Astrocyte of the cerebellum (primary cell): ENCODE results near the gene YJU2.

Source experiments
- DNase-seq: peaks from one replicate; pipeline ENCODE4 v3.0.0-alpha.2; 2011; ENCODE audit warnings: low read depth
- H3K4me3 ChIP-seq: 2 replicates; pipeline ENCODE4 v1.5.1; 2011; ENCODE audit warnings: mild to moderate bottlenecking, low read depth, low read length, moderate library complexity
- CTCF ChIP-seq: IDR thresholded peaks from 2 replicates; pipeline ENCODE4 v1.5.1; 2012; ENCODE audit warnings: low read length, low read depth, moderate library complexity, mild to moderate bottlenecking; ENCODE audit errors: missing control alignments
- in situ Hi-C: cut with HindIII; loops from 2 replicates; pipeline ENCODE4 v1.10.0; 2017; ENCODE audit warnings: low sequenced_read_pairs

The YJU2 gene

DNA sequence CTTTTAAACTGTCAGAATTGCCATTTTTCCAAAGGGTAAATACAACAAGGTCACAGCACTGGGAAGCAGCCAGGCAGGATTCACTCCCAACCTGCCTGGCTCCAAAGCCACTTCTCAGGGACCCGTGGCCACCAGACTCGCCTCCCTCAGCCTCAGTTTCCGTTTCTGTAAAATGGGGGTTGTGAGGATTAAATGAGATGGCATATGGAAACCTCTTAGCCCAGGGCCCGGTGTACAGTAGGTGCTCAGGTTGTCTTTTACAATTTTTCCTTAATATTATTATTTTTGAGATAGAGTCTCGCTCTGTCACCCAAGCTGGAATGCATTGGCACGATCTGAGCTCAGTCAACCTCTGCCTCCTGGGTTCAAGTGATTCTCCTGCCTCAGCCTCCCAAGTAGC lies 10.1 kb downstream of the YJU2 start:
- in situ Hi-C loops: no loop called here
- no peak overlapping the region for H3K4me3 ChIP-seq
- no peak for TF ChIP-seq CTCF
- DNase-seq: no peak

DNA sequence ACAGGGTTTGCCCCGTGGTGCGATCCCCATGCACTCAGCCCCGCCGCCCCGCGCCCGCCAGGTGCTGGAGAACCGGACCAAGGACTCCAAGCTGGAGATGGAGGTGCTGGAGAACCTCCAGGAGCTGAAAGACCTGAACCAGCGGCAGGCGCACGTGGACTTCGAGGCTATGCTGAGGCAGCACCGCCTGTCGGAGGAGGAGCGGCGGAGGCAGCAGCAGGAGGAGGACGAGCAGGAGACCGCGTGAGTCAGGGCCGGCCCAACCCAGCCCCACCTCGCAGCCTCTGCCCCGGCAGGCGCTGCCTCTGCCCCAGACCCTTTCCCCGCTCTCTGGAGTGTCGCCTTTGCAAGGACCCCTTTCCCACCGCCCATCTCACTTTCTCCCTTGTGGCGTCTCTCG lies 11.3 kb downstream of the YJU2 start:
- no peak for TF ChIP-seq CTCF
- DNase-seq: no peak
- H3K4me3 ChIP-seq: no peak overlapping the region
- in situ Hi-C loops: no loop called here

GRCh38 chr19:4260613-4261191 lies 13.8 kb downstream of the YJU2 start:
- in situ Hi-C loops: no loop called here

DNA sequence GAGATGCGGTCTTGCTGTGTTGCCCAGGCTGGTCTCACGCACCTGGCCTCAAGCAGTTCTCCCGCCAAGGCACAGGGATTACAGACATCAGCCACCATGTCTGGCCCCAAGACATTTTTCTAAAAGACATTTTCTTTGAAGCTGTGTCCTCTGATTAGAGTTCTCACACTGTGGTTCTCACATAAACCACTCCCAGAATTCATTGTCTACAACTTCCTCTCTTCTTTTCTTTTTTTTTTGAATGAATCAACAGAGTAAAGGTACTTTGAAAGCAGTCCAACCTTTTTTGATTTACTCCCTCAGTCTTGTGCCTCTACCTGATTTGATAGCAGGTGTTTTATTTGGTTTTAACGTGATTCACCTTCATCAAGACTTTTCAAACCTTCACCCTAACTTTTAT lies 17.9 kb downstream of the YJU2 start:
- DNase-seq: no peak
- no peak for TF ChIP-seq CTCF
- in situ Hi-C loops: no loop called here
- H3K4me3 ChIP-seq: no peak overlapping the region

More at GRCh38 chr19:4260613-4261191, 13.8 kb downstream of the YJU2 start:
- DNase-seq: no peak
- H3K4me3 ChIP-seq: no peak overlapping the region
- no peak for TF ChIP-seq CTCF

- DNase-seq: no peak
- no peak overlapping the region for H3K4me3 ChIP-seq
- in situ Hi-C loops: no loop called here
- no peak for TF ChIP-seq CTCF
These were observed 19.5 kb downstream of the YJU2 start for GRCh38 chr19:4266253-4267000.

DNA sequence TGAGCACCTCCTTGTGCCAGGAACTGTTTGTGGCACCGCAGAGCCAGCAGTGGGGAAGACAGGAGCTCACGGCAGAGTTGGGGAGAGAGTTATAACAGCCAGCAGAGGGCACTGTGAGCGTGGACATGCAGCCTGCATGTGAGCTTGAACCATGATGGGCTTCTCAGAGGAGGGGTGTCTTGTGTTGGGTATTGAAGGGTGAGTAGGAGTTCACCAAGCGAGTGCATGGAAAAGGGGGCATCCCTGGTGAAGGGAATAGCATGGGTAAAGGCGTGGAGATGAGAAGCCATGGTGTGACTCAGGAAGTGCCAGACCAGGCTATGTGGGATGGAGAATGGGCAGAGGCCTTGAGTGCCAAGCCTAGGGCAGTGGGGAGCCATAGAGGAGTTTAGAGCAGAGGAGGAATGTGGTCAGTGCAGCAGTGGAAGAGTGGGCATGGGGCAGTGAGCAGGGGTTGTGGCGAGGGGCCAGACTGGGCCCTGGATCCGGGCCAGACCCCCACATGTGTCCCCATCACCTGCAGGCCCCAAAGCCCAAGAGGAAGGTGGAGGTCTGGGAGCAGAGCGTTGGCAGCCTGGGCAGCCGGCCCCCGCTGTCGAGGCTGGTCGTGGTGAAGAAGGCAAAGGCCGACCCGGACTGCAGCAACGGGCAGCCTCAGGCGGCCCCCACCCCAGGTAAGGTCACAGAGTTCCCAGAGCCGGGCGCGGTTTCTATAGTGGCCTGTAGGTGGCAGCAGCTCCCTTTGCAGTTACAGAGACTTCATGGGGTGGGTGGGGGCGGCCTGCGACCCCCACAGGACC lies 20.4 kb downstream of the YJU2 start:
- no peak for DNase-seq
- H3K4me3 ChIP-seq: no peak overlapping the region
- peak; percentile 85 for TF ChIP-seq CTCF
- in situ Hi-C loops: no loop called here
